ENCODE results near the gene KRTAP4-8.

DNA sequence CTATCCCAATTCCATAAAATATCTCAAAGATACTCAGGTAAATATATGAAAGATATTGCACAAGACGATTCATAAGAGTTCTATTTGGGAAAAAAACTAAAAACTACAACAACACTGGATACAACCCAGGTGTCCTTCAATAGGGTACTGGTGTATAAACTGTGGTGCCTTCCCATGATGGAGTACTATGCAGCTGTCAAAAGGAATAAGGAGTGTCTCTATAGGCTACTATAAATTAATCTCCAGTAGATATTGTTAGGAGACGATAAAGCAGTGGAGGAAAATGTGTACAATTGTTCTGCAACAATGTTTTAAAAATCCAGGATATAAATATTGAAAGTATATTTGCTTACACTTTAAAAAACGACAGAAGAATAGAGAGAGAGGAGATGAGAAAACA, 28.5 kb upstream of the KRTAP4-8 start:
- no peak for TF ChIP-seq TCF7L2 (IDR thresholded peaks at IDR 0.05; ENCODE audit: low read depth, low read length)
- no peak for TF ChIP-seq CTCF (IDR thresholded peaks at IDR 0.05)

All from Panc1 (cell line).